Mucosa of stomach (tissue), 1 donor: ENCODE results near the gene OR10G2.
"Not testable (repeated sequence)": the region's sequence is repeated elsewhere in the genome, so short reads cannot be mapped to it uniquely, and the experiment has no call there.

Experiments
- H3K27me3 ChIP-seq: one replicate; pipeline ENCODE4 v1.7.0; 2013; ENCODE audit warnings: mild to moderate bottlenecking, low read length; ENCODE audit not compliant: control insufficient read depth, insufficient read depth
- H3K36me3 ChIP-seq: one replicate; pipeline ENCODE4 v1.7.0; 2013; ENCODE audit warnings: low read length; ENCODE audit not compliant: control insufficient read depth, insufficient read depth
- H3K4me1 ChIP-seq: one replicate; pipeline ENCODE4 v1.7.0; 2013; ENCODE audit warnings: mild to moderate bottlenecking, low read length; ENCODE audit not compliant: control insufficient read depth, insufficient read depth
- H3K4me3 ChIP-seq: one replicate; pipeline ENCODE4 v1.7.0; 2013; ENCODE audit warnings: low read length
- H3K9ac ChIP-seq: one replicate; pipeline ENCODE4 v1.7.0; 2013; ENCODE audit warnings: mild to moderate bottlenecking, low read length, moderate library complexity
- H3K9me3 ChIP-seq: one replicate; pipeline ENCODE4 v1.7.0; 2013; ENCODE audit warnings: mild to moderate bottlenecking, low read length, moderate library complexity; ENCODE audit not compliant: control insufficient read depth
- donor health status: Pancreatic carcinoma.

OR10G2 gene

DNA sequence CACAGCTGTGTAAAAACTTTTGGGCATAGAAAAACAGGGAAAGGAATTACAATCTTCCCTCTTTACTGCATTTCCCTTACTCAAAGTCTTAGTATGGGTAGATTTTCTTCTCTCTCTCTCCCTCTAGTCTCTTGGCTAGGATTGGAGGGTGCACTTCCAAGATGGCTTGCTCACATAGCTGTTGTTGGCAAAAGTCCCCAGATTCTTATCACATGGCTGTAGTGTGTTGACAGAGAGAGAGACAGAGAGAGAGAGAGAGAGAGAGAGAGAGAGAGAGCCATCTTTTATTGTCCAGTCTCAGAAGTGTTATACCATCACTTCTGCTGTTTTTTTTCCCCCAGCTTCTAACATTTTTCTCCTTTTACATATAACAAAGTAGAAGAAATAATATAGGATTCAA lies 12.6 kb upstream of the OR10G2 start:
- Histone ChIP-seq H3K4me1 (no peaks in the 10 kb centered on the region), H3K9me3 (no peaks in the 10 kb centered on the region), H3K9ac (no peak overlapping the region), H3K36me3 (no peaks in the 10 kb centered on the region), H3K4me3 (no peak overlapping the region), H3K27me3 (no peaks in the 10 kb centered on the region)

DNA sequence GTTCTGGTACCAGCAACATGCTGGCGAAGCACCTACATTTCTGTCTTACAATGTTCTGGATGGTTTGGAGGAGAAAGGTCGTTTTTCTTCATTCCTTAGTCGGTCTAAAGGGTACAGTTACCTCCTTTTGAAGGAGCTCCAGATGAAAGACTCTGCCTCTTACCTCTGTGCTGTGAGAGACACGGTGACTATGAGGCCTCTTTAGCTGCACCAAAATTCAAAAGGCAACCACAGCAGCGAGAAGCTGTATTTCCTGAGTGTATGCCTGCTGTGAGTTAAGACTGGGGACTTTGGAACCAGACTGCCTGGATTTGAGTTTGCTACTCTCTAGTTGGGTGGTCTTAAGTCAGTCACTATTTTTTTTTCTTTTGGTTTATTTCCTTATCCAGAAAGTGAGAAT lies 8.7 kb upstream of the OR10G2 start:
- H3K27me3 ChIP-seq: no peaks in the 10 kb centered on the region
- no peaks in the 10 kb centered on the region for H3K9me3 ChIP-seq
- H3K36me3 ChIP-seq: no peaks in the 10 kb centered on the region
- H3K4me1 ChIP-seq: no peaks in the 10 kb centered on the region
- H3K9ac ChIP-seq: no peak overlapping the region
- H3K4me3 ChIP-seq: no peak overlapping the region

DNA sequence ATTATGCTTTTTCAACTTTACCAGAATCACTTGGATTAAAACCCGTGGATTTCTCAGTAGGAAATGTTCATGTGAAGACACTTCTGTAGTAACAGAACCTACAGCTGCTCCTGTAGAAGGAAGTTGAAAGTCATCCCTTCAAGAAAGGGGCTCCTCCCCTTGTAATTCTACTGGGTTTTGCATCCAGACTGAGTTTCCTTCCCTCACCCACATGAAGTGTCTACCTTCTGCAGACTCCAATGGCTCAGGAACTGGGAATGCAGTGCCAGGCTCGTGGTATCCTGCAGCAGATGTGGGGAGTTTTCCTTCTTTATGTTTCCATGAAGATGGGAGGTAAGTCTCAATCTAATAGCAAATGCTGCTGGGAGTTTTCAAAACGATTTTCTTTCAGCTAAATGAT lies 7.9 kb upstream of the OR10G2 start:
- Histone ChIP-seq H3K27me3 (no peaks in the 10 kb centered on the region), H3K4me1 (no peaks in the 10 kb centered on the region), H3K4me3 (no peak overlapping the region), H3K9ac (no peak overlapping the region), H3K36me3 (no peaks in the 10 kb centered on the region), H3K9me3 (no peaks in the 10 kb centered on the region)

DNA sequence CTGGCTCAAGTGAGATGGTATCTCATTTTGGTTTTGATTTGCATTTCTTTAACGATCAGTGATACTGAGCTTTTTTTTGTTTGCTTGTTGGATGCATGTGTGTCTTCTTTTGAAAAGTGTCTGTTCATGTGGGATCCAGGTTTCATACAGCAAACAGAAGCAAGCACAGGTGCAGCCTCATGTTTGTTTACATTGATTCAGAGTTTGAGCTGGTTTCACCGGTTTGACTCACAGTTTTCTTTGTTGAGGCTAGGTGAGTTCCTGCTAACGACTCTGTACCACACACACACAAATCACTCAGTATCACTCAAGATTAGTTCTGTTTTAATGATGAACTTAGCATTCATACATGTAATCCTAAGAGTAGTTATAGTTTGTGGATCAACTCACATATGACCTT lies 3.7 kb downstream of the OR10G2 start:
- Histone ChIP-seq H3K36me3 (no peaks in the 10 kb centered on the region), H3K9ac (no peak overlapping the region), H3K27me3 (no peaks in the 10 kb centered on the region), H3K9me3 (no peaks in the 10 kb centered on the region), H3K4me1 (no peaks in the 10 kb centered on the region), H3K4me3 (no peak overlapping the region)

DNA sequence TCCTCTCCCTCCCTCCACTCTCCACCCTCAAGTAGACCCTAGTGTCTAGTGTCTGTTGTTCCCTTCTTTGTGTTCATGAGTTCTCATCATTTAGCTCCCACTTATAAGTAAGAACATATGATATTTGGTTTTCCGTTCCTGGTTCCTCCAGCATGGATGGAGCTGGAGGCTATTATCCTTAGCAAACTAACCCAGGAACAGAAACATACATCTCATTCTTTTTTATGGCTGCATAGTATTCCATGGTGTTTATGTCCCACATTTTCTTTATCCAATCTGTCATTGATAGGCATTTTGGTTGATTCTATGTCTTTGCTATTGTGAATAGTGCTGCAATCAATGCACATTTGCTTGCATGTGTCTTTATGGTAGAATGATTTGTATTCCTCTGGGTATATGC lies 4.2 kb downstream of the OR10G2 start:
- H3K9me3 ChIP-seq, H3K9ac ChIP-seq, H3K36me3 ChIP-seq, H3K4me1 ChIP-seq, H3K27me3 ChIP-seq, H3K4me3 ChIP-seq: not testable (repeated sequence)

DNA sequence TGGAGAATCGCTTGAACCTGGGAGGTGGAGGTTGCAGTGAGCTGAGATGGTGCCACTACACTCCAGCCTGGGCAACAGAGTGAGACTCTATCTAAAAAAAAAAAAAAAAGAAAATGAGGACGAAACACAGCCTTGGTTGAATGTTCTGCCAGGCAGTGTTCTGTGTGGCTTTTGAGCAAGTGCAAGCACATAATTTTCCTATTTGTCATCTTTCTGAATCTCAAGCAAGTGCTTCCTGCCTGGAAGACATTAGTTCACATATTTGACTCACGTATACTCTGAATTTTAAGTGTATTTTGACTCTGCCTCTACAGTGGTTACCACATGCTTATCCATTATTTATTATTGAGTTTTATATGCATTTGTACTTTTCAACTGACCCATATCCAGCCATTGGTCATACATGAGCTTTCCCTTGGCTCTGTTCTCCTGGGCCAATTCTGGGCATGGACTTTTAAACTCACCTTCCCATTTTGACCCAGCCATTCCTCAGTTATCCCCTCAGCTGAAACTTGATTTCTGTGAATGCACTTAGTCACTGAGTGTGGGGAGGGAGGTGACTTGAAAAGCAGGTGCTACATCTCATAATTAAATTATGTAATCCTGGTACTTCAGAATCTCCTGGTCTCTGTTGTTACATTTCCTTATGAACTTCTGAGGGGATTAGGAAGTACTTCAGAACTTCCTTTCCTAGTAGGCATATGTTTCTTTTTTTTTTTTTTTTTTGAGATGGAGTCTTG lies 8.1 kb downstream of the OR10G2 start:
- Histone ChIP-seq H3K9ac (no peak overlapping the region), H3K4me1 (no peaks in the 10 kb centered on the region), H3K4me3 (no peak overlapping the region), H3K9me3 (no peaks in the 10 kb centered on the region), H3K27me3 (no peaks in the 10 kb centered on the region), H3K36me3 (no peaks in the 10 kb centered on the region)

DNA sequence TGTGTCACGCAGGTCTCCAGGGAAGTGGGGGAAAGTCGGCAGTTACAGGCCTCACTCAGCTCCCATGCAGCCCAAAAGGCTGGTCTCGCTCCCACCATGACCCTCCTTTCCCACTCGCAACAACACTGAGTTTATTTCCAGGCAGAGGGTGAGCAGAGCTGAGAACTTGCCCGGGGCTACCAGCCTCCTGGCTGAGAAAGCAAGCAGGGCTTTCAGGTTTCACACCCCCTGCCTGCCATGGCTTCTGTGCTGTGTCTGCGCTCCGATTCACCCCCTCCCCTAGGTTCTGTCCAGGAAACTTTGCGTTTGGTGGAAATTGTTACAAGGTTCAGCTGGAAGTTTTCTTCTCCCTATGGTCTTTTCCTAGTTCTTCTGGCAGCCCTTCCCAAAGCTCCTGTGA lies 17.1 kb downstream of the OR10G2 start:
- Histone ChIP-seq H3K36me3 (no peaks in the 10 kb centered on the region), H3K4me1 (no peaks in the 10 kb centered on the region), H3K9ac (no peak overlapping the region), H3K4me3 (no peak overlapping the region), H3K27me3 (no peaks in the 10 kb centered on the region), H3K9me3 (no peaks in the 10 kb centered on the region)

DNA sequence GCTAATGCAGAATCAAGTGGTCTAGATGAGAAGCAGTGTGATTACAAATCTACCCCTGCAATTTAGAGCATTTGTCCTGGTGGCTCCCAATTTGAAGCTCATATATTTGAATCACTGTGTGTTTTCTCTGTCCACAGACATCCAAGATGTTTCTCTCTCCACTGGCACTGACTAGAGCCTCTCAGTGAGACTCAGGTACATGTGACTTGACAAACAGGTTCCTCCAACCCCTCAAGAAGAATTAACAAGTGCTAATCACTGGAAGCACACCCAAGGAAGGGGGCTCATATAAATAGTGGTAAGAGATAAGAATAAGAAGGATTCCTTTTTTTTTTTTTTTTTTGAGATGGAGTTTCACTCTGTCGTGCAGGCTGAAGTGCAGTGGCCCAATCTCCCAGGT lies 20.5 kb downstream of the OR10G2 start:
- Histone ChIP-seq H3K36me3 (no peaks in the 10 kb centered on the region), H3K4me3 (no peak overlapping the region), H3K9ac (no peak overlapping the region), H3K9me3 (no peaks in the 10 kb centered on the region), H3K27me3 (no peaks in the 10 kb centered on the region), H3K4me1 (no peaks in the 10 kb centered on the region)

DNA sequence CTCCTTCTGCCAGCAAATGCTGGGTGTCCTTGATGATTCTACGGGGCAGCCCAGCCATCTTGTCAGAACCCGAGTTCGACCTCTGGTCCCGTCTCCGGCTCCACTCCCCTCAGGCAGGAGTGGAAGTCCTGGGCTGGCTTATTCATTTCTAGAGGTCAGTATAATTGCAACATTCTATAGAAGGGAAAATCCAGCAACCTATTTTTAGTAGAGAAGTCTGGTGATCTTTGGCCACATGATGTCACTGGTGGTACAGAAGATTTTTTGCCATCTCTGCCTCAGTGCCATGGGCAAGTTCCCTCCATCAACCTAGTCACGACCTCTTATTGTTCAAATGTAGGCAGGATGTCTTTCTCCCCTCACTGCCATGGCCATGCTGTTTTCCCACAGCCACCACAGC lies 22.4 kb downstream of the OR10G2 start:
- H3K4me3 ChIP-seq: no peak overlapping the region
- no peaks in the 10 kb centered on the region for H3K9me3 ChIP-seq
- no peaks in the 10 kb centered on the region for H3K4me1 ChIP-seq
- no peaks in the 10 kb centered on the region for H3K36me3 ChIP-seq
- no peak overlapping the region for H3K9ac ChIP-seq
- no peaks in the 10 kb centered on the region for H3K27me3 ChIP-seq

DNA sequence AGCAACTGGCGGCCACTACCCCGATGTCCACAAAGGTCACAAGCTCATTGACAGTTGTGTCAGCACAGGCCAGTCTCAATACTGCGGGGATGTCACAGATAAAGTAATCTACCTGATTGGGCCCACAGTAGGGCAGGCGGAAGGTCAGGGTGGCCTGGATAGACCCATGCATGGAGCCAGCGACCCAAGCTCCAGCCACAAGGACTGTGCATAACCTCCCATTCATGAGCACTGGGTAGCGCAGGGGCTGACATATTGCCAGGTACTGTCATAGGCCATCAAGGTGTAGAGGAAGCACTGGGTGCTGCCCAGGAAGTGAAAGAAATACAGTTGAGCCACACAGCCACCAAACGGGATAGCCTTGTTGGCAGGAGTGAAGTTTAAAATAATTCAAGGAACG lies 32.6 kb downstream of the OR10G2 start:
- not testable (repeated sequence) for H3K27me3 ChIP-seq, H3K9me3 ChIP-seq, H3K4me1 ChIP-seq

DNA sequence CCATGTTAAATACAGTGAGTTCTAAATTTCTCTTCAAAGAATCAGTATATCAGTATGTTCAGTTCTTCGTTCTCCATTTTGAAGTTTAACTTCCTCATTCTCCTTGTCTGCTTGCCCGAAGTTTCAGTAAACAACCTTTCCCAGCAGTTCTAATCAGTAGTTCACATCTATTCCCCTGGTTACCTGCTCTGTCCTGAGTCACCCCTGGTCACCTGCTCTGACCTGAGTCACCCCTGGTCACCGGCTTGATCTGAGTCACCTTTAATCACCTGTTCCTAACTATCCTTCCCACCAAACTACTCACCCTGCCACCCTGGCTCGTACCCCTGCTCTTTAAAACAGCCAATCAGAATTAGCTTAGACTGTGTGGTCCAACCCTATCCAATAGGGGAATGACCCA lies 45.4 kb downstream of the OR10G2 start:
- Histone ChIP-seq H3K9ac (no peak overlapping the region), H3K36me3 (no peaks in the 10 kb centered on the region), H3K9me3 (no peaks in the 10 kb centered on the region), H3K4me3 (no peak overlapping the region), H3K4me1 (no peaks in the 10 kb centered on the region), H3K27me3 (no peaks in the 10 kb centered on the region)

More for the DNA sequence above, 32.6 kb downstream of the OR10G2 start:
- not testable (repeated sequence) for H3K36me3 ChIP-seq, H3K4me3 ChIP-seq, H3K9ac ChIP-seq
